ENCODE results near the gene FGR.

The FGR gene

GRCh38 chr1:27659497-27660299 is 24.7 kb upstream of the FGR start:
- peak; percentile 96 for DNase-seq

GRCh38 chr1:27658951-27659496 is 24.0 kb upstream of the FGR start:
- DNase-seq: peak; percentile 67

- peak; percentile 95 for DNase-seq
Observed at GRCh38 chr1:27656157-27656893, 21.3 kb upstream of the FGR start.

GRCh38 chr1:27655151-27655937 is 20.4 kb upstream of the FGR start:
- peak; percentile 61 for DNase-seq

- DNase-seq: peak; percentile 83
Observed at GRCh38 chr1:27652111-27652864, 17.3 kb upstream of the FGR start.

- DNase-seq: peak; percentile 95
Observed at GRCh38 chr1:27650539-27651175, 15.7 kb upstream of the FGR start.

GRCh38 chr1:27650171-27650538 is 15.2 kb upstream of the FGR start:
- no peak for DNase-seq

- DNase-seq: no peak
Observed at GRCh38 chr1:27649306-27649635, 14.3 kb upstream of the FGR start.

GRCh38 chr1:27648602-27649305 is 13.8 kb upstream of the FGR start:
- DNase-seq: no peak

- no peak for DNase-seq
Observed at GRCh38 chr1:27647328-27647727, 12.3 kb upstream of the FGR start.

- DNase-seq: no peak
Observed at GRCh38 chr1:27646676-27647075, 11.7 kb upstream of the FGR start.

- no peak for DNase-seq
Observed at GRCh38 chr1:27645071-27645415, 10.1 kb upstream of the FGR start.

GRCh38 chr1:27644369-27645070 is 9.5 kb upstream of the FGR start:
- DNase-seq: no peak

GRCh38 chr1:27643600-27644368 is 8.8 kb upstream of the FGR start:
- peak; percentile 82 for DNase-seq

- DNase-seq: peak; percentile 48
Observed at GRCh38 chr1:27640514-27640913, 5.5 kb upstream of the FGR start.

- DNase-seq: no peak
Observed at GRCh38 chr1:27638805-27639204, 3.8 kb upstream of the FGR start.

GRCh38 chr1:27638047-27638734 is 3.2 kb upstream of the FGR start:
- DNase-seq: no peak

GRCh38 chr1:27635396-27636142 is 584 bp upstream of the FGR start:
- peak; percentile 58 for DNase-seq

Data from suppressor macrophage treated with lipopolysaccharide for 4 hours (primary cell).